ENCODE data around the gene POGZ. TPM values are rescaled to one million over a fixed set of nuclear protein-coding genes. Genes with fewer than 3 reads are reported as not detected.

The POGZ gene
- total RNA-seq, 4 donors from 2014 or later, result 34.3 to 191 (median 62.8) TPM

GRCh38 chr1:151368393-151369301, 90.6 kb downstream of the POGZ start:
- H3K4me3 ChIP-seq, result no peak overlapping the region
- no peak for DNase-seq
- H3K4me1 ChIP-seq, result peaks cover 5 to 12% of the 10 kb centered on the region in 2 donors

DNA sequence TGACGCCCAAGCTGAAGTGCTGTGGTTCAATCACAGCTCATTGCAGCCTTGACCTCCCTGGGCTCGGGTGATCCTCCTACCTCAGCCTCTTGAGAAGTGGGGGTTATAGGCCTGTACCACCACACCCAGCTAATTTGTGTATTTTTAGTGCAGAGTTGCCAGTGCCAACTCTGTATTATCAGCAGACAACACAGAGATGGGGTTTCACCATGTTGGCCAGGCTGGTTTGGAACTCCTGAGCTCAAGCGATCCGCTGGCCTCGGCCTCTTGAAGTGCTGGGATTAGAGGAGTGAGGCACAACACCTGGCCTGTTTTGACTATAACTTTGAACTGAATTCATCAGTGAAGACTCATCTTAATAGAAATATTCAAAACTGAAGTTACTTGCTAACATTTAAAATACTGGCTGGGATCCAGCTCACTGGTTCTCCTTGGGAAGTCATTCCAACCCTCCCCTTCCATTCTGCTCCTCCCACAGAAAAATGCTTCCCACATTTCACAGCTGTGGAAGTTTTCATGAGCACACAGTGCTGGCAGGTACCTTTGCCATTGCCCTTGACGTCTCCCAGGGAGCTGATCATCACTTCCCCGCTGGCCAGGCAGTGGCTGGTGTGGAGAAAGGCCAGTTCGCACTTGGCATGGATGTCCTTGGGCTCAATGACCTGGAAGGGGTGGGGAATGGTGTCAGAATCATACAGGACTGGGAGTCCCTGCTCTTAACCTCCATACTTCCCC, 91.5 kb downstream of the POGZ start:
- Histone ChIP-seq H3K4me1 (peaks cover 5 to 12% of the 10 kb centered on the region in 2 donors), H3K27me3 (no peaks in the 10 kb centered on the region), H3K4me3 (no peak overlapping the region), H3K9me3 (no peaks in the 10 kb centered on the region), H3K27ac (peak overlapping the region; percentile 43 to 60), H3K36me3 (no peaks in the 10 kb centered on the region)
- intact Hi-C loops (cut with DNase I; ENCODE audit: low total_unique reads), result no loop called here
- DNase-seq, result peak in 1 of 2 donors; percentile 29
- no peak for TF ChIP-seq CTCF (IDR thresholded peaks at IDR 0.05)
- no peak for TF ChIP-seq POLR2A (IDR thresholded peaks at IDR 0.05)

More at GRCh38 chr1:151368393-151369301, 90.6 kb downstream of the POGZ start:
- Histone ChIP-seq H3K9me3 (no peaks in the 10 kb centered on the region), H3K27ac (peak overlapping the region; percentile 10 to 60), H3K36me3 (no peaks in the 10 kb centered on the region), H3K27me3 (no peaks in the 10 kb centered on the region)
- TF ChIP-seq POLR2A (IDR thresholded peaks at IDR 0.05), result no peak
- intact Hi-C loops (cut with DNase I; ENCODE audit: low total_unique reads), result no loop called here

- intact Hi-C loops (cut with DNase I; ENCODE audit: low total_unique reads), result no loop called here
- Histone ChIP-seq H3K27ac (no peak overlapping the region), H3K9me3 (no peaks in the 10 kb centered on the region), H3K4me1 (peaks cover 0 to 5% of the 10 kb centered on the region in 2 donors), H3K4me3 (no peak overlapping the region), H3K27me3 (no peaks in the 10 kb centered on the region), H3K36me3 (no peaks in the 10 kb centered on the region)
- TF ChIP-seq POLR2A (IDR thresholded peaks at IDR 0.05) (no peak), CTCF (IDR thresholded peaks at IDR 0.05) (no peak)
- no peak for DNase-seq
Observed at GRCh38 chr1:151364996-151365395, 94.3 kb downstream of the POGZ start.

- H3K9me3 ChIP-seq, result no peaks in the 10 kb centered on the region
- no peaks in the 10 kb centered on the region for H3K36me3 ChIP-seq
- no peak for DNase-seq
- TF ChIP-seq CTCF (IDR thresholded peaks at IDR 0.05), result no peak
- TF ChIP-seq POLR2A (IDR thresholded peaks at IDR 0.05), result no peak
- no peaks in the 10 kb centered on the region for H3K27me3 ChIP-seq
- intact Hi-C loops (cut with DNase I; ENCODE audit: low total_unique reads), result no loop called here
- H3K27ac ChIP-seq, result no peak overlapping the region
- no peak overlapping the region for H3K4me3 ChIP-seq
- no peaks in the 10 kb centered on the region for H3K4me1 ChIP-seq
Observed at GRCh38 chr1:151362308-151363155, 96.8 kb downstream of the POGZ start.

GRCh38 chr1:151361883-151362282, 97.4 kb downstream of the POGZ start:
- no peaks in the 10 kb centered on the region for H3K9me3 ChIP-seq
- intact Hi-C loops (cut with DNase I; ENCODE audit: low total_unique reads), result no loop called here
- H3K36me3 ChIP-seq, result no peaks in the 10 kb centered on the region
- DNase-seq, result no peak
- no peaks in the 10 kb centered on the region for H3K27me3 ChIP-seq
- no peak overlapping the region for H3K27ac ChIP-seq
- H3K4me1 ChIP-seq, result no peaks in the 10 kb centered on the region
- no peak overlapping the region for H3K4me3 ChIP-seq
- TF ChIP-seq CTCF (IDR thresholded peaks at IDR 0.05) (no peak), POLR2A (IDR thresholded peaks at IDR 0.05) (no peak)
